HepG2 (cell line): ENCODE results near the gene BMAL1. TPM values are rescaled to one million over a fixed set of nuclear protein-coding genes. Genes with fewer than 3 reads are reported as not detected.

ENCODE experiments used
- ATAC-seq: fragments of 200-7000 bp; cut with Tn5 transposase; 3 replicates; pipeline ENCODE4 v1.9.1; 2020; ENCODE audit warnings: mild to moderate bottlenecking, moderate library complexity
- BruUV-seq: library from RNA; stranded (reverse); fragments of 400-500 nt; replicated peaks from 2 replicates; lab custom pipeline; 2021; lab: Mats Ljungman, UMichigan
- CTCF ChIA-PET: fragments of 300-600 bp; formaldehyde crosslinking; extraction: SDS; loops from one replicate; lab custom pipeline; 2021; ENCODE audit warnings: low total read pairs, inconsistent platforms, low intra/inter-chr PET ratio; lab: Yijun Ruan, JAX
- POLR2A ChIA-PET: fragments of 350-600 bp; sonication (Branson Sonifier 250); formaldehyde crosslinking; loops from one replicate; lab custom pipeline; 2020; ENCODE audit warnings: antibody characterized with exemption, inconsistent platforms; lab: Yijun Ruan, JAX
- DNase-seq: peaks from one replicate; pipeline ENCODE4 v3.0.0-alpha.2; 2015; ENCODE audit warnings: low spot score
- FAIRE-seq: peaks from 3 replicates; lab custom pipeline; 2011; peaks lifted over from hg19 to GRCh38; lab: Jason Lieb, UNC
- H2AFZ ChIP-seq: one replicate; pipeline ENCODE4 v1.6.1; 2011; ENCODE audit warnings: low read length, inconsistent platforms
- H3K27ac ChIP-seq: fragments of 300-600 bp; 3 replicates; pipeline ENCODE4 v1.8.0; 2011; ENCODE audit warnings: mixed run types, mild to moderate bottlenecking, mixed read lengths, low read length, inconsistent platforms; ENCODE audit not compliant: insufficient read depth; ENCODE audit errors: extremely low read length
- H3K27me3 ChIP-seq, 2 experiments: fragments of 200-600 bp in 1 of 2; 2 replicates in 1 of 2; 3 replicates in 1 of 2; pipeline versions ENCODE4 v1.6.0 to v1.8.0; 2011; ENCODE audit warnings: low read length in 2 of 2, mild to moderate bottlenecking in 2 of 2, moderate library complexity in 2 of 2, inconsistent platforms in 1 of 2; ENCODE audit not compliant: insufficient read depth in 2 of 2, control insufficient read depth in 1 of 2
- H3K36me3 ChIP-seq, 2 experiments: fragments of 200-600 bp in 1 of 2; replicated peaks in 1 of 2; 2 replicates in 1 of 2; 3 replicates in 1 of 2; pipeline versions ENCODE4 v1.5.1 to v1.8.0; 2011; ENCODE audit warnings: low read length in 2 of 2, inconsistent platforms in 1 of 2; ENCODE audit not compliant: insufficient read depth in 2 of 2, control insufficient read depth in 1 of 2
- H3K4me1 ChIP-seq: 2 replicates; pipeline ENCODE4 v1.5.1; 2012; ENCODE audit warnings: low read length, inconsistent platforms; ENCODE audit not compliant: insufficient read depth
- H3K4me2 ChIP-seq: 2 replicates; pipeline ENCODE4 v1.6.0; 2011; ENCODE audit warnings: low read depth, low read length, inconsistent platforms
- H3K4me3 ChIP-seq, 3 experiments: fragments of 200-600 bp in 1 of 3; sonication (generic), shearing (Covaris generic) in 1 of 3; replicated peaks in 1 of 3; 2 replicates each; pipeline ENCODE4 v1.5.1; 2011 to 2016; ENCODE audit warnings: low read length in 3 of 3, inconsistent platforms in 2 of 3, low read depth in 2 of 3, mild to moderate bottlenecking in 2 of 3, control low read depth in 1 of 3, mixed read lengths in 1 of 3; ENCODE audit not compliant: insufficient read depth in 1 of 3
- H3K79me2 ChIP-seq: one replicate; pipeline ENCODE4 v1.6.1; 2011; ENCODE audit warnings: low read length, inconsistent platforms; ENCODE audit not compliant: insufficient read depth
- H3K9ac ChIP-seq: 2 replicates; pipeline ENCODE4 v1.6.0; 2011; ENCODE audit warnings: mild to moderate bottlenecking, low read depth, low read length, inconsistent platforms; ENCODE audit not compliant: insufficient read depth
- H3K9me3 ChIP-seq: 2 replicates; pipeline ENCODE4 v1.5.1; 2012; ENCODE audit warnings: mild to moderate bottlenecking, low read length
- H4K20me1 ChIP-seq: 2 replicates; pipeline ENCODE4 v1.6.0; 2011; ENCODE audit warnings: inconsistent platforms, mild to moderate bottlenecking, low read length, moderate library complexity; ENCODE audit not compliant: insufficient read depth
- CAMTA2 ChIP-seq: sonication (generic); formaldehyde crosslinking; IDR thresholded peaks from 2 replicates; pipeline ENCODE4 v1.4.0; 2020; ENCODE audit warnings: mild to moderate bottlenecking, missing genetic modification reagents, borderline replicate concordance
- FOXJ3 ChIP-seq: sonication (generic); formaldehyde crosslinking; IDR thresholded peaks from 2 replicates; pipeline ENCODE4 v1.4.0; 2020; ENCODE audit warnings: missing genetic modification reagents, mild to moderate bottlenecking, borderline replicate concordance
- HMG20A ChIP-seq: IDR thresholded peaks from 2 replicates; pipeline ENCODE4 v1.6.1; 2016; ENCODE audit warnings: borderline replicate concordance
- KDM4B ChIP-seq: sonication (generic); formaldehyde crosslinking; IDR thresholded peaks from 2 replicates; pipeline ENCODE4 v1.4.0; 2020; ENCODE audit warnings: missing genetic modification reagents
- KLF15 ChIP-seq: sonication (generic); formaldehyde crosslinking; IDR thresholded peaks from 2 replicates; pipeline ENCODE4 v1.8.1; 2023; ENCODE audit warnings: borderline replicate concordance, mild to moderate bottlenecking, inconsistent platforms, missing genetic modification reagents, mixed read lengths
- NCOA1 ChIP-seq: sonication (generic); formaldehyde crosslinking; IDR thresholded peaks from 2 replicates; pipeline ENCODE4 v1.9.0; 2021; ENCODE audit warnings: missing genetic modification reagents
- NFIC ChIP-seq: IDR thresholded peaks from 2 replicates; pipeline ENCODE4 v1.6.1; 2012; ENCODE audit warnings: mild to moderate bottlenecking, low read length, inconsistent platforms
- PAF1 ChIP-seq: IDR thresholded peaks from 2 replicates; pipeline ENCODE4 v1.6.1; 2016; ENCODE audit warnings: missing genetic modification reagents, missing compliant biosample characterization
- RFX3 ChIP-seq: IDR thresholded peaks from 2 replicates; pipeline ENCODE4 v1.6.1; 2016; ENCODE audit warnings: missing biosample characterization, missing genetic modification reagents
- YY1 ChIP-seq: IDR thresholded peaks from 2 replicates; pipeline ENCODE4 v1.6.1; 2011; ENCODE audit warnings: low read length, low read depth, moderate library complexity, mild to moderate bottlenecking; ENCODE audit not compliant: insufficient read depth, insufficient replicate concordance
- ZNF101 ChIP-seq: sonication (generic); formaldehyde crosslinking; IDR thresholded peaks from 2 replicates; pipeline ENCODE4 v1.4.0; 2020; ENCODE audit warnings: mild to moderate bottlenecking, low read depth, missing genetic modification reagents, borderline replicate concordance
- ZNF367 ChIP-seq: sonication (generic); formaldehyde crosslinking; IDR thresholded peaks from 2 replicates; pipeline ENCODE4 v1.4.0; 2020; ENCODE audit warnings: missing genetic modification reagents, borderline replicate concordance
- ZNF556 ChIP-seq: sonication (generic); formaldehyde crosslinking; IDR thresholded peaks from 2 replicates; pipeline ENCODE4 v1.4.0; 2020; ENCODE audit warnings: mild to moderate bottlenecking, missing genetic modification reagents, borderline replicate concordance
- ZNF790 ChIP-seq: sonication (generic); formaldehyde crosslinking; IDR thresholded peaks from 2 replicates; pipeline ENCODE4 v1.8.0; 2022; ENCODE audit warnings: missing genetic modification reagents, mild to moderate bottlenecking, borderline replicate concordance
- ZNF816 ChIP-seq: sonication (generic); formaldehyde crosslinking; IDR thresholded peaks from 2 replicates; pipeline ENCODE4 v1.8.0; 2022; ENCODE audit warnings: missing genetic modification reagents, mild to moderate bottlenecking, borderline replicate concordance
- WGBS: methylation state at CpG from one replicate; pipeline ENCODE4 v1.1.6; 2017; ENCODE audit warnings: low lambda C conversion rate; 5-methylcytosine and 5-hydroxymethylcytosine counted together
- in situ Hi-C: cut with HindIII; loops from 2 replicates; pipeline ENCODE4 v1.10.0; 2017; ENCODE audit warnings: low pct_unique_long_range_greater_than_20kb; ENCODE audit not compliant: extremely low pct_ligation_motif_present
- intact Hi-C: fragments of 100-400 bp; cut with micrococcal nuclease; formaldehyde crosslinking; loops from one replicate; pipeline ENCODE4 v1.10.0; 2022; ENCODE audit not compliant: unreplicated experiment
- polyA plus RNA-seq, 8 experiments: library from polyadenylated mRNA; depleted of rRNA in 3 of 8; stranded (reverse) in 7 of 8; unstranded in 1 of 8; fragments of >200 nt; fragmentation: Illumina TruSeq in 4 of 8; extraction: Trizol in 4 of 8; gene quantifications; 2 replicates each; pipeline versions ENCODE4 v1.2.1 to v1.2.3, GENCODE V29; 2011 to 2016; ENCODE audit warnings: low read depth in 4 of 8, missing spikeins in 1 of 8, mixed read lengths in 1 of 8; ENCODE audit not compliant: insufficient read depth in 1 of 8
- total RNA-seq, 5 experiments: library from RNA; depleted of rRNA; stranded (reverse); fragments of >200 nt; fragmentation: Illumina TruSeq; extraction: Trizol; gene quantifications; 2 replicates each; pipeline ENCODE4 v1.2.3, GENCODE V29; 2016; ENCODE audit warnings: low read depth in 1 of 5
- TF ChIP-seq, protein P1 (sequence below): sonication (generic); formaldehyde crosslinking; IDR thresholded peaks from 2 replicates; pipeline ENCODE4 v1.4.0; 2020; ENCODE audit warnings: mild to moderate bottlenecking, missing genetic modification reagents
- TF ChIP-seq, protein P2 (sequence below): sonication (generic); formaldehyde crosslinking; IDR thresholded peaks from 2 replicates; pipeline ENCODE4 v1.5.0; 2020; ENCODE audit warnings: missing genetic modification reagents
- TF ChIP-seq, protein P3 (sequence below): sonication (generic); formaldehyde crosslinking; IDR thresholded peaks from 2 replicates; pipeline ENCODE4 v1.8.1; 2023; ENCODE audit warnings: missing genetic modification reagents, inconsistent platforms, borderline replicate concordance
- TF ChIP-seq, protein P4 (sequence below): IDR thresholded peaks from 2 replicates; pipeline ENCODE4 v1.6.1; 2018; ENCODE audit warnings: missing genetic modification reagents

Gene BMAL1
- total and polyA plus RNA-seq, 2 of the 13 experiments (the other 11 are each of a cell fraction or from before 2014, with no cell fraction given), result 4.5 to 4.8 TPM

DNA sequence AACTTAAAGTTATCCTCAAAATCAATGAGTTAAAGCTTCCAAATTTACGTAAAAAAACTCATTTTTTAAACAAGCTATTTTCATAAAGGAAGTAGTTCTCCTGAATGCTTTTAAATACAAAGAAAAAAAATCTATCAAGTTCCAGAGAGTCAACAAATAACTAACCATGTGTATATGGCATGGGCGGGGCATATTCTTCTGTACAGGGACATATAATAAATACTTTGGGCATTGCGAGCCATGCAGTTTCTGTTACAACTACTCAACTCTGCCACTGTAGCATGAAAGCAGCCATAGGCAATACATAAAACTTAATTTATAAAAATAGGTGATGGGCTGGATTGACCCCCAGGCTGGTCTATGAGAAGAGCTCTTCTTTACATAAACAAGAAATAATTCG is 127.6 kb downstream of the BMAL1 start:
- Histone ChIP-seq H3K79me2 (no peaks in the 10 kb centered on the region), H4K20me1 (no peaks in the 10 kb centered on the region), H3K9me3 (no peaks in the 10 kb centered on the region), H3K4me1 (no peaks in the 10 kb centered on the region), H3K27me3 (no peaks in the 10 kb centered on the region), H2AFZ (no peak overlapping the region), H3K4me2 (no peak overlapping the region), H3K36me3 (peaks cover 3 to 6% of the 10 kb centered on the region in 2 experiments; a peak in 2 of 5 replicates), H3K4me3 (no peak overlapping the region), H3K27ac (no peak overlapping the region), H3K9ac (no peak overlapping the region)
- POLR2A ChIA-PET, result no interaction called here
- intact Hi-C loops (no loop called here), in situ Hi-C loops (no loop called here)
- DNase-seq (no peak), FAIRE-seq (no peak), ATAC-seq (no peak)
- no TSS peak for BruUV-seq
- 92% methylated on average over 4 of the region's 4 CpGs for WGBS
- TF ChIP-seq ZNF101 (CRISPR knock-in tag) (no peak), YY1 (no peak), NFIC (no peak), CAMTA2 (no peak), KLF15 (CRISPR knock-in tag) (no peak), FOXJ3 (CRISPR knock-in tag) (no peak), HMG20A (CRISPR knock-in tag) (no peak), RFX3 (no peak), ZNF790 (no peak), KDM4B (no peak), ZNF367 (CRISPR knock-in tag) (no peak), ZNF816 (CRISPR knock-in tag) (no peak), PAF1 (CRISPR knock-in tag) (no peak), NCOA1 (no peak), ZNF556 (CRISPR knock-in tag) (no peak)
- TF ChIP-seq, protein P1, sequence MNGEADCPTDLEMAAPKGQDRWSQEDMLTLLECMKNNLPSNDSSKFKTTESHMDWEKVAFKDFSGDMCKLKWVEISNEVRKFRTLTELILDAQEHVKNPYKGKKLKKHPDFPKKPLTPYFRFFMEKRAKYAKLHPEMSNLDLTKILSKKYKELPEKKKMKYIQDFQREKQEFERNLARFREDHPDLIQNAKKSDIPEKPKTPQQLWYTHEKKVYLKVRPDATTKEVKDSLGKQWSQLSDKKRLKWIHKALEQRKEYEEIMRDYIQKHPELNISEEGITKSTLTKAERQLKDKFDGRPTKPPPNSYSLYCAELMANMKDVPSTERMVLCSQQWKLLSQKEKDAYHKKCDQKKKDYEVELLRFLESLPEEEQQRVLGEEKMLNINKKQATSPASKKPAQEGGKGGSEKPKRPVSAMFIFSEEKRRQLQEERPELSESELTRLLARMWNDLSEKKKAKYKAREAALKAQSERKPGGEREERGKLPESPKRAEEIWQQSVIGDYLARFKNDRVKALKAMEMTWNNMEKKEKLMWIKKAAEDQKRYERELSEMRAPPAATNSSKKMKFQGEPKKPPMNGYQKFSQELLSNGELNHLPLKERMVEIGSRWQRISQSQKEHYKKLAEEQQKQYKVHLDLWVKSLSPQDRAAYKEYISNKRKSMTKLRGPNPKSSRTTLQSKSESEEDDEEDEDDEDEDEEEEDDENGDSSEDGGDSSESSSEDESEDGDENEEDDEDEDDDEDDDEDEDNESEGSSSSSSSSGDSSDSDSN (CRISPR knock-in tag), result no peak
- TF ChIP-seq, protein P2, sequence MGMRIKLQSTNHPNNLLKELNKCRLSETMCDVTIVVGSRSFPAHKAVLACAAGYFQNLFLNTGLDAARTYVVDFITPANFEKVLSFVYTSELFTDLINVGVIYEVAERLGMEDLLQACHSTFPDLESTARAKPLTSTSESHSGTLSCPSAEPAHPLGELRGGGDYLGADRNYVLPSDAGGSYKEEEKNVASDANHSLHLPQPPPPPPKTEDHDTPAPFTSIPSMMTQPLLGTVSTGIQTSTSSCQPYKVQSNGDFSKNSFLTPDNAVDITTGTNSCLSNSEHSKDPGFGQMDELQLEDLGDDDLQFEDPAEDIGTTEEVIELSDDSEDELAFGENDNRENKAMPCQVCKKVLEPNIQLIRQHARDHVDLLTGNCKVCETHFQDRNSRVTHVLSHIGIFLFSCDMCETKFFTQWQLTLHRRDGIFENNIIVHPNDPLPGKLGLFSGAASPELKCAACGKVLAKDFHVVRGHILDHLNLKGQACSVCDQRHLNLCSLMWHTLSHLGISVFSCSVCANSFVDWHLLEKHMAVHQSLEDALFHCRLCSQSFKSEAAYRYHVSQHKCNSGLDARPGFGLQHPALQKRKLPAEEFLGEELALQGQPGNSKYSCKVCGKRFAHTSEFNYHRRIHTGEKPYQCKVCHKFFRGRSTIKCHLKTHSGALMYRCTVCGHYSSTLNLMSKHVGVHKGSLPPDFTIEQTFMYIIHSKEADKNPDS (CRISPR knock-in tag), result no peak
- TF ChIP-seq, protein P3, sequence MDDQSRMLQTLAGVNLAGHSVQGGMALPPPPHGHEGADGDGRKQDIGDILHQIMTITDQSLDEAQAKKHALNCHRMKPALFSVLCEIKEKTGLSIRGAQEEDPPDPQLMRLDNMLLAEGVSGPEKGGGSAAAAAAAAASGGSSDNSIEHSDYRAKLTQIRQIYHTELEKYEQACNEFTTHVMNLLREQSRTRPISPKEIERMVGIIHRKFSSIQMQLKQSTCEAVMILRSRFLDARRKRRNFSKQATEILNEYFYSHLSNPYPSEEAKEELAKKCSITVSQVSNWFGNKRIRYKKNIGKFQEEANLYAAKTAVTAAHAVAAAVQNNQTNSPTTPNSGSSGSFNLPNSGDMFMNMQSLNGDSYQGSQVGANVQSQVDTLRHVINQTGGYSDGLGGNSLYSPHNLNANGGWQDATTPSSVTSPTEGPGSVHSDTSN (CRISPR knock-in tag), result no peak
- TF ChIP-seq, protein P4, sequence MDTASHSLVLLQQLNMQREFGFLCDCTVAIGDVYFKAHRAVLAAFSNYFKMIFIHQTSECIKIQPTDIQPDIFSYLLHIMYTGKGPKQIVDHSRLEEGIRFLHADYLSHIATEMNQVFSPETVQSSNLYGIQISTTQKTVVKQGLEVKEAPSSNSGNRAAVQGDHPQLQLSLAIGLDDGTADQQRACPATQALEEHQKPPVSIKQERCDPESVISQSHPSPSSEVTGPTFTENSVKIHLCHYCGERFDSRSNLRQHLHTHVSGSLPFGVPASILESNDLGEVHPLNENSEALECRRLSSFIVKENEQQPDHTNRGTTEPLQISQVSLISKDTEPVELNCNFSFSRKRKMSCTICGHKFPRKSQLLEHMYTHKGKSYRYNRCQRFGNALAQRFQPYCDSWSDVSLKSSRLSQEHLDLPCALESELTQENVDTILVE, result no peak
- CTCF ChIA-PET, result no interaction called here
